DMS53 (cell line): ENCODE data around the gene SPATA31A3.
"Not testable (repeated sequence)": the region's sequence is repeated elsewhere in the genome, so short reads cannot be mapped to it uniquely, and the experiment has no call there.

Experiments
- DNase-seq: peaks from one replicate; lab custom pipeline; 2025; lab: John Stamatoyannopoulos, UW

The SPATA31A3 gene

GRCh38 chr9:66992450-66992849 lies at the start of gene SPATA31A3:
TSS of gene SPATA31A3 (minus strand) at chr9:66992550. CDS start at chr9:66992521, 29 bp downstream.
- not testable (repeated sequence) for DNase-seq

- DNase-seq = not testable (repeated sequence)
Measured at GRCh38 chr9:66952576-66952975, 39.8 kb downstream of the SPATA31A3 start.

- not testable (repeated sequence) for DNase-seq
Measured at GRCh38 chr9:66942400-66943155, 49.8 kb downstream of the SPATA31A3 start.

- DNase-seq = not testable (repeated sequence)
Measured at GRCh38 chr9:66939878-66940830, 52.2 kb downstream of the SPATA31A3 start.

GRCh38 chr9:66938322-66938721 lies 54.0 kb downstream of the SPATA31A3 start:
- not testable (repeated sequence) for DNase-seq

GRCh38 chr9:66937662-66938061 lies 54.7 kb downstream of the SPATA31A3 start:
- not testable (repeated sequence) for DNase-seq
